GM12801 (cell line): Measurements from ENCODE around the gene MED27.

Source experiments
- CTCF ChIP-seq: IDR thresholded peaks from one replicate; pipeline ENCODE4 v1.5.1; 2011; ENCODE audit warnings: control low read depth; ENCODE audit not compliant: insufficient read length; ENCODE audit errors: extremely low read depth

MED27 gene

GRCh38 chr9:131839281-131840084 is 240.2 kb downstream of the MED27 start:
- no peak for TF ChIP-seq CTCF

- no peak for TF ChIP-seq CTCF
Measured at GRCh38 chr9:131838530-131839280, 241.0 kb downstream of the MED27 start.

- no peak for TF ChIP-seq CTCF
Measured at GRCh38 chr9:131837836-131838235, 241.8 kb downstream of the MED27 start.

- no peak for TF ChIP-seq CTCF
Measured at GRCh38 chr9:131837316-131837715, 242.4 kb downstream of the MED27 start.

- no peak for TF ChIP-seq CTCF
Measured at GRCh38 chr9:131836607-131837315, 242.9 kb downstream of the MED27 start.

GRCh38 chr9:131836021-131836420 is 243.6 kb downstream of the MED27 start:
- no peak for TF ChIP-seq CTCF
